ENCODE measurements around the gene SERPINA1.

SERPINA1 gene

GRCh38 chr14:94401083-94401482, 12.7 kb upstream of the SERPINA1 start:
- TF ChIP-seq POLR2A (IDR thresholded peaks at IDR 0.05; ENCODE audit: low read depth, low read length) (no peak), PAX5 (IDR thresholded peaks at IDR 0.05; ENCODE audit: insufficient read depth, low read length, severe bottlenecking) (no peak), SPI1 (IDR thresholded peaks at IDR 0.05; ENCODE audit: low read depth, low read length) (no peak), POU2F2 (IDR thresholded peaks at IDR 0.05; ENCODE audit: low read depth, low read length) (no peak), POLR2AphosphoS5 (IDR thresholded peaks at IDR 0.05; ENCODE audit: low read depth, low read length) (no peak), TAF1 (IDR thresholded peaks at IDR 0.05; ENCODE audit: low read depth, low read length) (no peak)
- FAIRE-seq, result no peak
- no peak for DNase-seq (ENCODE audit: insufficient read length, low spot score)

DNA sequence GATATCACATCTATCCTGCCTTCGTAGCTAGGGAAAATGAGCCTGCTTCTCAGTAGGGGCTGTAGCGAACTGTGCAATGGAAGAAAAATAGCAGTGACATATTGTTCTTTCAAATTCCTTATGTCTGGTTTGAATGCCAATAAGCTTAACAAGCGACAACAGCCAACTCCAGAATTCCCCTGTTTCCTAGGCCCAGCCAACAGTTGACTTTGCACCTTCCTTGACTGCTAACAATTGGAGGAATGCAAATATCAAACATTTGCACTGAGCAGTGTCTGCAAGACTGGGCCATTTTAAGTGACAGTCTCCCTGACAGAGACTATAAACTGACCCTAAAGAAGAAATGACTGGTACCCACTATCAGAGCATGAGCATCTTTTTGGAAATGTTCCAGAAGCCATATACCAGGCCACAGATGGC, 12.0 kb upstream of the SERPINA1 start:
- TF ChIP-seq TAF1 (IDR thresholded peaks at IDR 0.05; ENCODE audit: low read depth, low read length) (no peak), POLR2AphosphoS5 (IDR thresholded peaks at IDR 0.05; ENCODE audit: low read depth, low read length) (no peak), POLR2A (IDR thresholded peaks at IDR 0.05; ENCODE audit: low read depth, low read length) (no peak), SPI1 (IDR thresholded peaks at IDR 0.05; ENCODE audit: low read depth, low read length) (no peak), POU2F2 (IDR thresholded peaks at IDR 0.05; ENCODE audit: low read depth, low read length) (no peak), PAX5 (IDR thresholded peaks at IDR 0.05; ENCODE audit: insufficient read depth, low read length, severe bottlenecking) (no peak)
- DNase-seq (ENCODE audit: insufficient read length, low spot score) (no peak), FAIRE-seq (no peak)

DNA sequence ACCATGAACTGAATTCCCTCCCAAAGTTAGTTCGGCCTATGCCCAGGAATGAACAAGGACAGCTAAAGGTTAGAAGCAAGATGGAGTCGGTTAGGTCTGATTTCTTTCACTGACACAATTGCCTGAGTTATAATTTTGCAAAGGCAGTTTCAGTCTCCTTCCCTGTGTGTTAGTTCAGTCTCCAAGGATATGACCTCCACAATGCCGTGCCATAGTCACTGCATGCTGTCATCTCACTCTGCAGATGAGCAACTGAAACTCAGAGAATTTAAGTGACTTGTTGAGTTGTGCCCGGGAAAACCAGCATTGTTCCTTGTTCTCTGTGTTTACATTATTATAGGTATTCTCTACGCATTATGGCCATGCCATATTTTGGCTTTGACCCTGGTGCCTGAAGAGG, 10.1 kb upstream of the SERPINA1 start:
- DNase-seq (ENCODE audit: insufficient read length, low spot score) (no peak), FAIRE-seq (no peak)
- TF ChIP-seq POU2F2 (IDR thresholded peaks at IDR 0.05; ENCODE audit: low read depth, low read length), result no peak
- no peak for TF ChIP-seq POLR2A (IDR thresholded peaks at IDR 0.05; ENCODE audit: low read depth, low read length)
- TF ChIP-seq SPI1 (IDR thresholded peaks at IDR 0.05; ENCODE audit: low read depth, low read length), result no peak
- TF ChIP-seq POLR2AphosphoS5 (IDR thresholded peaks at IDR 0.05; ENCODE audit: low read depth, low read length), result no peak
- TF ChIP-seq TAF1 (IDR thresholded peaks at IDR 0.05; ENCODE audit: low read depth, low read length), result no peak
- no peak for TF ChIP-seq PAX5 (IDR thresholded peaks at IDR 0.05; ENCODE audit: insufficient read depth, low read length, severe bottlenecking)

GRCh38 chr14:94398182-94398479, 9.7 kb upstream of the SERPINA1 start:
- no peak for FAIRE-seq
- DNase-seq (ENCODE audit: insufficient read length, low spot score), result no peak
- TF ChIP-seq SPI1 (IDR thresholded peaks at IDR 0.05; ENCODE audit: low read depth, low read length), result no peak
- TF ChIP-seq PAX5 (IDR thresholded peaks at IDR 0.05; ENCODE audit: insufficient read depth, low read length, severe bottlenecking), result no peak
- TF ChIP-seq POU2F2 (IDR thresholded peaks at IDR 0.05; ENCODE audit: low read depth, low read length), result no peak
- no peak for TF ChIP-seq POLR2AphosphoS5 (IDR thresholded peaks at IDR 0.05; ENCODE audit: low read depth, low read length)
- TF ChIP-seq POLR2A (IDR thresholded peaks at IDR 0.05; ENCODE audit: low read depth, low read length), result no peak
- TF ChIP-seq TAF1 (IDR thresholded peaks at IDR 0.05; ENCODE audit: low read depth, low read length), result no peak

DNA sequence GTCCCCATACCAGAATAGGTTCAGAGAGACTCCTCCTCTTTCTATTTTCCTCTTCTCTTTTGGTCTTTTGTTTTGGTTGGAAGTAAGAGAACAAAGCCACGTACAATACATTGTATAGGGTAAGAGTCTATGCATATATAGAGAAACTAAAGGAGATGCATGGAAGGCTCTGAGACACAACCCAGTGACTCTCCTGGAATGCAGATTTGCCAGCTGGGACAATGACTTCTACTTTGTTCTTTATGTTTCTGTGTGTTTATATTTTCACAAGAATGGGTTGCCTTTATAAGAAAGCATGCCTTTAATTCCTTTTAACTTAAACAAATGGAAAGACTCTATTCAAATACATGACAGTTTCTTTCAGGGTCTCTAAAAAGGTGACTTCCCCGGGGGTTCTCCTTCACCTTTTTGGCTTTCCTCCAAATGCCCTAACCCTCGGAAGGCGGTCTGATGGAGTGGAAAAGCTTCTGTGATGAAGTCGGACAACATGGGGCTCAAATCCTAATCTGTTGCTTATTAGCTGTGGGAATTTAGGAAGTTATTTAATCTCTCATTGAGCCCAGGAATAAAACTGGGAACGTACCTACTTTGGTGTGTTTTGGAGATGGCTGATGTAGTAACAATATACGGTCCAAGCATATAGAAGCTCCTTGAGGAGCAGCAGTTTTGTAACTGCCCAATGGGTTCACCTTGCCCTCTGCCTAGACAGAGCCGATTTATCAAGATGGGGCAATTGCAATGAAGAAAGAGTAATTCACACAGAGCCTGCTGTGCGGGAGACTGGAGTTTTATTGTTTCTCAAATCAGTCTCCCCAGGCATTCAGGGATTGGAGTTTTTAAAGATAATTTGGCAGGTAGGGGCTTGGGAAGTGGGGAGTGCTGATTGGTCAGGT, 9.1 kb upstream of the SERPINA1 start:
- DNase-seq (ENCODE audit: insufficient read length, low spot score) (no peak), FAIRE-seq (no peak)
- no peak for TF ChIP-seq TAF1 (IDR thresholded peaks at IDR 0.05; ENCODE audit: low read depth, low read length)
- no peak for TF ChIP-seq POU2F2 (IDR thresholded peaks at IDR 0.05; ENCODE audit: low read depth, low read length)
- no peak for TF ChIP-seq PAX5 (IDR thresholded peaks at IDR 0.05; ENCODE audit: insufficient read depth, low read length, severe bottlenecking)
- no peak for TF ChIP-seq SPI1 (IDR thresholded peaks at IDR 0.05; ENCODE audit: low read depth, low read length)

DNA sequence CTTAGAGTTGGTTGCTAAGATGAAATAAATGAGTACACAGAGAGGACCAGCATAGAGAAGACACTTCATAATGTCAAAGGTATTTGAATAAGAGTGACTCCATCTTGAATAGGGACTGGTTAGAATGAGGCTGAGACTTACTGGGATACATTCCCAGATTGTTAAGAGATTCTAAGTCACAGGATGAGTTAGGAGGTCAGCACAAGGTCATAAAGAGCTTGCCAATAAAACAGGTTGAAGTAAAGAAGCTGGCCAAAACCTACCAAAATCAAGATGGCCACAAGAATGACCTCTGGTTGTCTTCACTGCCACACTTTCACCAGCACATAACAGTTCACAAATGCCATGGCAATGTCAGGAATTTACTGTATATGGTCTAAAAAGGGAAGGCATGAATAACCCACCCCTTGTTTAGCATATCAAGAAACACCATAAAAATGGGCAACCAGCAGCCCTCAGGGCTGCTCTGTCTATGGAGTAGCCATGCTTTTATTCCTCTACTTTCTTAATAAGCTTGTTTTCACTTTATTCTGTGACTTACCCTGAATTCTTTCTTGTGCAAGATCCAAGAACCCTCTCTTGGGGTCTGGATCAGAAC, 8.3 kb upstream of the SERPINA1 start:
- TF ChIP-seq POLR2A (IDR thresholded peaks at IDR 0.05; ENCODE audit: low read depth, low read length) (no peak), POU2F2 (IDR thresholded peaks at IDR 0.05; ENCODE audit: low read depth, low read length) (no peak), PAX5 (IDR thresholded peaks at IDR 0.05; ENCODE audit: insufficient read depth, low read length, severe bottlenecking) (no peak), SPI1 (IDR thresholded peaks at IDR 0.05; ENCODE audit: low read depth, low read length) (no peak), POLR2AphosphoS5 (IDR thresholded peaks at IDR 0.05; ENCODE audit: low read depth, low read length) (no peak), TAF1 (IDR thresholded peaks at IDR 0.05; ENCODE audit: low read depth, low read length) (no peak)
- DNase-seq (ENCODE audit: insufficient read length, low spot score) (no peak), FAIRE-seq (no peak)

DNA sequence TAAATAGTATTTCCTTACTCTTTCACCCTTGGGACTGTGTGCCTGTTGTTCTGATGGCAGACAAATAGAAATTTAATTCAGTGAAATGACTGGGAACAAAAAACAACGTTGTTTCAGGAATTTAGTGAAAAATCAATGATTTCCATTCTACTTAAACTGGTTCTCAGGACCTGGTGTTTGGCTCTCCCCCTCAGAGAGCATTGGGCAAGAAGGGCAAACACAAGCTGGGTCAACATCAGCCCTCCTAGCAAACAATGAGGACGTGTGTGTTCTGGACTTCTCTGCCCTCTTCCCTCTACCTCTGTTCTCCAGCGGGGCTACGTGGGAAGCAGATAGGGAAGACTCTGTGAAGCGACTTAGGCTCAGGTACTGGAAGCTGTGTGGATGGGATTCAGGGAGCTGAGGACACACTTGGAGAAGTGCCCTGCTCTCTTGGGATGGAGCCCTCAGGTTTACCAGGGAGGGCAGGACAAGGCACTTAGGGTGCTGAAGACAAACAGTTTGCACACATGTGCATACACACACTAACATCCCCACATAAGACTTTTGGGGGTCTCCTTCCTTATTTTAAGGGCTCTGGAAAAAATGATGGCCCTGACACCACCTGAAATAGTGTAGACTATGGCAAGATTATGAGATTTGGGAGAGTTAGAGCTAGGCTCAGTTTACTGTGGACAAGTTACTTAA, 7.6 kb upstream of the SERPINA1 start:
- no peak for TF ChIP-seq POLR2AphosphoS5 (IDR thresholded peaks at IDR 0.05; ENCODE audit: low read depth, low read length)
- TF ChIP-seq PAX5 (IDR thresholded peaks at IDR 0.05; ENCODE audit: insufficient read depth, low read length, severe bottlenecking), result no peak
- TF ChIP-seq SPI1 (IDR thresholded peaks at IDR 0.05; ENCODE audit: low read depth, low read length), result no peak
- TF ChIP-seq POU2F2 (IDR thresholded peaks at IDR 0.05; ENCODE audit: low read depth, low read length), result no peak
- TF ChIP-seq TAF1 (IDR thresholded peaks at IDR 0.05; ENCODE audit: low read depth, low read length), result no peak
- TF ChIP-seq POLR2A (IDR thresholded peaks at IDR 0.05; ENCODE audit: low read depth, low read length), result no peak
- DNase-seq (ENCODE audit: insufficient read length, low spot score) (no peak), FAIRE-seq (no peak)

GRCh38 chr14:94395282-94395887, 7.0 kb upstream of the SERPINA1 start:
- FAIRE-seq (no peak), DNase-seq (ENCODE audit: insufficient read length, low spot score) (no peak)

More at GRCh38 chr14:94395282-94395887, 7.0 kb upstream of the SERPINA1 start:
- no peak for TF ChIP-seq PAX5 (IDR thresholded peaks at IDR 0.05; ENCODE audit: insufficient read depth, low read length, severe bottlenecking)
- no peak for TF ChIP-seq SPI1 (IDR thresholded peaks at IDR 0.05; ENCODE audit: low read depth, low read length)
- TF ChIP-seq POU2F2 (IDR thresholded peaks at IDR 0.05; ENCODE audit: low read depth, low read length), result no peak
- TF ChIP-seq POLR2AphosphoS5 (IDR thresholded peaks at IDR 0.05; ENCODE audit: low read depth, low read length), result no peak
- TF ChIP-seq POLR2A (IDR thresholded peaks at IDR 0.05; ENCODE audit: low read depth, low read length), result no peak
- no peak for TF ChIP-seq TAF1 (IDR thresholded peaks at IDR 0.05; ENCODE audit: low read depth, low read length)
